Panc1 (cell line): Measurements from ENCODE around the gene ELAC1.

Experiments used
- CTCF ChIP-seq: fragments of 450-650 bp; IDR thresholded peaks from 2 replicates; pipeline ENCODE4 v1.5.1; 2017; ENCODE audit warnings: mild to moderate bottlenecking
- POLR2AphosphoS5 ChIP-seq: IDR thresholded peaks from 2 replicates; pipeline ENCODE4 v1.6.1; 2012; ENCODE audit warnings: mild to moderate bottlenecking, low read depth, low read length, moderate library complexity
- SIN3A ChIP-seq: IDR thresholded peaks from 2 replicates; pipeline ENCODE4 v1.6.1; 2012; ENCODE audit warnings: low read depth, mild to moderate bottlenecking, low read length, moderate library complexity, borderline replicate concordance; ENCODE audit not compliant: insufficient read depth
- TF ChIP-seq, protein P1 (sequence below), 2 experiments: IDR thresholded peaks; 2 replicates each; pipeline ENCODE4 v1.6.1; 2011 to 2012; ENCODE audit warnings: low read depth in 2 of 2, control low read depth in 1 of 2, low read length in 1 of 2, mild to moderate bottlenecking in 1 of 2, moderate library complexity in 1 of 2; ENCODE audit not compliant: insufficient read depth in 1 of 2

DNA sequence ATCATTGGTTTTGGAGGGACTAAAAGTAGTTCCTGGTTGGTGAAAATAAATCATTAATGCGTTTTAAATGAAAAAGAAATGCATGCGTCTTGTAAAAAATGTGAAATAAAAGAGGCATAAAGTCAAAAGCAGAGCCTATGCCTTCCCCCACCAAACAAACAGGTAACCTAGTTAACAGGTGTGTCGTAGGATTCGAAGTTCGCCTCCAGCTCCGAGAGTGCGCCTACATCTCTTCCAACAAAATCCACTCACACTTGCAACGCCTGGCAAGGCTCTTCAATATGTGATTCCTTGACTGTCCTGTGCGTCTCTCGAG, 61.5 kb downstream of the ELAC1 start:
- no peak for TF ChIP-seq CTCF
- no peak for TF ChIP-seq POLR2AphosphoS5
- TF ChIP-seq SIN3A, result no peak
- TF ChIP-seq, protein P1, sequence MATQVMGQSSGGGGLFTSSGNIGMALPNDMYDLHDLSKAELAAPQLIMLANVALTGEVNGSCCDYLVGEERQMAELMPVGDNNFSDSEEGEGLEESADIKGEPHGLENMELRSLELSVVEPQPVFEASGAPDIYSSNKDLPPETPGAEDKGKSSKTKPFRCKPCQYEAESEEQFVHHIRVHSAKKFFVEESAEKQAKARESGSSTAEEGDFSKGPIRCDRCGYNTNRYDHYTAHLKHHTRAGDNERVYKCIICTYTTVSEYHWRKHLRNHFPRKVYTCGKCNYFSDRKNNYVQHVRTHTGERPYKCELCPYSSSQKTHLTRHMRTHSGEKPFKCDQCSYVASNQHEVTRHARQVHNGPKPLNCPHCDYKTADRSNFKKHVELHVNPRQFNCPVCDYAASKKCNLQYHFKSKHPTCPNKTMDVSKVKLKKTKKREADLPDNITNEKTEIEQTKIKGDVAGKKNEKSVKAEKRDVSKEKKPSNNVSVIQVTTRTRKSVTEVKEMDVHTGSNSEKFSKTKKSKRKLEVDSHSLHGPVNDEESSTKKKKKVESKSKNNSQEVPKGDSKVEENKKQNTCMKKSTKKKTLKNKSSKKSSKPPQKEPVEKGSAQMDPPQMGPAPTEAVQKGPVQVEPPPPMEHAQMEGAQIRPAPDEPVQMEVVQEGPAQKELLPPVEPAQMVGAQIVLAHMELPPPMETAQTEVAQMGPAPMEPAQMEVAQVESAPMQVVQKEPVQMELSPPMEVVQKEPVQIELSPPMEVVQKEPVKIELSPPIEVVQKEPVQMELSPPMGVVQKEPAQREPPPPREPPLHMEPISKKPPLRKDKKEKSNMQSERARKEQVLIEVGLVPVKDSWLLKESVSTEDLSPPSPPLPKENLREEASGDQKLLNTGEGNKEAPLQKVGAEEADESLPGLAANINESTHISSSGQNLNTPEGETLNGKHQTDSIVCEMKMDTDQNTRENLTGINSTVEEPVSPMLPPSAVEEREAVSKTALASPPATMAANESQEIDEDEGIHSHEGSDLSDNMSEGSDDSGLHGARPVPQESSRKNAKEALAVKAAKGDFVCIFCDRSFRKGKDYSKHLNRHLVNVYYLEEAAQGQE (IDR thresholded peaks at IDR 0.05; ENCODE audit: insufficient read depth in 1 of 2, low read depth in 2 of 2, low read length in 1 of 2), result no peak
